ENCODE data around the gene QKI.

QKI gene

GRCh38 chr6:163545370-163545769 lies 130.9 kb downstream of the QKI start:
- Histone ChIP-seq H3K27ac (no peak overlapping the region), H3K36me3 (replicated peaks) (no peaks in the 10 kb centered on the region), H3K27me3 (replicated peaks) (no peaks in the 10 kb centered on the region), H3K4me3 (ENCODE audit: low read depth, low read length) (no peak overlapping the region)
- in situ Hi-C loops (cut with HindIII; ENCODE audit: low pct_ligation_motif_present, low sequenced_read_pairs) = no loop called here
- DNase-seq = no peak
- no peak for TF ChIP-seq CTCF (IDR thresholded peaks at IDR 0.05; ENCODE audit: low read depth, low read length, missing control alignments)

GRCh38 chr6:163547287-163547686 lies 132.8 kb downstream of the QKI start:
- no peaks in the 10 kb centered on the region for H3K36me3 ChIP-seq (replicated peaks)
- DNase-seq = no peak
- no peaks in the 10 kb centered on the region for H3K27me3 ChIP-seq (replicated peaks)
- H3K4me3 ChIP-seq (ENCODE audit: low read depth, low read length) = no peak overlapping the region
- in situ Hi-C loops (cut with HindIII; ENCODE audit: low pct_ligation_motif_present, low sequenced_read_pairs) = no loop called here
- no peak overlapping the region for H3K27ac ChIP-seq
- no peak for TF ChIP-seq CTCF (IDR thresholded peaks at IDR 0.05; ENCODE audit: low read depth, low read length, missing control alignments)

GRCh38 chr6:163548624-163549023 lies 134.1 kb downstream of the QKI start:
- Histone ChIP-seq H3K36me3 (replicated peaks) (no peaks in the 10 kb centered on the region), H3K27me3 (replicated peaks) (no peaks in the 10 kb centered on the region), H3K4me3 (ENCODE audit: low read depth, low read length) (no peak overlapping the region), H3K27ac (no peak overlapping the region)
- no peak for DNase-seq
- no peak for TF ChIP-seq CTCF (IDR thresholded peaks at IDR 0.05; ENCODE audit: low read depth, low read length, missing control alignments)
- in situ Hi-C loops (cut with HindIII; ENCODE audit: low pct_ligation_motif_present, low sequenced_read_pairs) = no loop called here

- DNase-seq = no peak
- Histone ChIP-seq H3K27me3 (replicated peaks) (no peaks in the 10 kb centered on the region), H3K4me3 (ENCODE audit: low read depth, low read length) (no peak overlapping the region), H3K36me3 (replicated peaks) (peaks cover 7% of the 10 kb centered on the region), H3K27ac (no peak overlapping the region)
- no peak for TF ChIP-seq CTCF (IDR thresholded peaks at IDR 0.05; ENCODE audit: low read depth, low read length, missing control alignments)
- in situ Hi-C loops (cut with HindIII; ENCODE audit: low pct_ligation_motif_present, low sequenced_read_pairs) = no loop called here
Measured at GRCh38 chr6:163554032-163554431, 139.5 kb downstream of the QKI start.

GRCh38 chr6:163554663-163555062 lies 140.1 kb downstream of the QKI start:
- in situ Hi-C loops (cut with HindIII; ENCODE audit: low pct_ligation_motif_present, low sequenced_read_pairs) = no loop called here
- peak; percentile 82 for TF ChIP-seq CTCF (IDR thresholded peaks at IDR 0.05; ENCODE audit: low read depth, low read length, missing control alignments)
- H3K4me3 ChIP-seq (ENCODE audit: low read depth, low read length) = no peak overlapping the region
- H3K27ac ChIP-seq = no peak overlapping the region
- H3K36me3 ChIP-seq (replicated peaks) = peaks cover 7% of the 10 kb centered on the region
- peak; percentile 56 for DNase-seq
- no peaks in the 10 kb centered on the region for H3K27me3 ChIP-seq (replicated peaks)

GRCh38 chr6:163559661-163560060 lies 145.1 kb downstream of the QKI start:
- no peak for TF ChIP-seq CTCF (IDR thresholded peaks at IDR 0.05; ENCODE audit: low read depth, low read length, missing control alignments)
- H3K36me3 ChIP-seq (replicated peaks) = peaks cover 16% of the 10 kb centered on the region

More at GRCh38 chr6:163559661-163560060, 145.1 kb downstream of the QKI start:
- Histone ChIP-seq H3K27me3 (replicated peaks) (no peaks in the 10 kb centered on the region), H3K27ac (no peak overlapping the region), H3K4me3 (ENCODE audit: low read depth, low read length) (no peak overlapping the region)
- in situ Hi-C loops (cut with HindIII; ENCODE audit: low pct_ligation_motif_present, low sequenced_read_pairs) = no loop called here
- no peak for DNase-seq
